ENCODE data around the gene EIF4A3.
A peak's percentile ranks its signal among the peaks of the same experiment; 100 is the strongest.
"Not testable (repeated sequence)": the region's sequence is repeated elsewhere in the genome, so short reads cannot be mapped to it uniquely, and the experiment has no call there.

EIF4A3 gene

DNA sequence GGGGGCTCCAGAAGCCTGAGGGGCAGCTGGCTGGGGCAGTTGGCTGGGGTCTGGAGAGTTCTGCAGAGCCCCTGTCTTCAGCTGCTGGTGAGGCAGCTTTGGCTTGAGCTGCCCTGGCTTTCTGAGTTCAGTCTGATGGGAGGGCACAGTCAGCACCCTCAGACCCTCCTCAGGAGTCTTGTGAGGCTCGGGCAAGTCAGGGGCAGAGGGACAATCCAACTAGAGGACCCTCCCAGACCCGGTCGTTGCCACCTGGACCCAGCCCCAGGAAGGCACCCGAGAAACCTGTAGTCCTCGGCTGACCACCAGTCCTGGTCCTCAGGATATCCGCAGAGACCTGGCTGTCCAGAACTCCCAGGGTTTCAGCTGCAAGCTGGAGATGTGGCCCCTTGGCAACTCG, 24.8 kb upstream of the EIF4A3 start:
- DNase-seq (ENCODE audit: low read depth): no peak

DNA sequence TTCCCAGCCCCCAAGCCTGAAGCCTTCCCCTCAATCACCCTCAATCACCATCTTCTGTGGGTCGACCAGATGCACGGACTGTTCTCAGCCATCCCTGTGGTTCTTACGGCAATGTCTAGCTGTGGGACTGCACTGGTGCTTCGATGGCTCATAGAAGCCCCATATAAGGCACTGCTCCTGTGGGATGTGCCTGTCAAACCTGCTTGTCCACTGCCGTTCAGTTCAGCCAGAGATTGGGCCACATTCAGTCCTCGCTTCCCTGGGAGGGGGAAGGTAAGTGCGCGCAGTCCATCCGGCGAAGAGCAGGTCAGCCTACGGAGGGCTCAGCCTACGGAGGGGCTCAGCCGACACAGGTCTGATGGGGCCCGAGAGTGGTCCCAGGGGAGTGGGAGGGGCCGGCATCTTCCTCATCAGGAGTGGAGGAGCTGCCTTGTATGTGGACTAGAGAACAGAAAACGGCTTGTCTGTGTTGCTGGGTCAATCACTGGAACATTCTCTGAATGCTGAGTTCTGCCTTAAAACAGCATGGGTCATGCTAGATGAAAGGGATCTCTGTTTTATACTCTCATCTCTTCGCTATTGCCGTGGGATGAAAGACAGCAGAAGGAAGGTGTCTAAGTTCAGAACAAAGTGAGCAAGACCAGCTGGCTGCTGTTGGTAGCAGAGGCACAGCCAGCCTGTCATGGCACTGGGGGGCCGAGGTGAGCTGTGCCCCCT, 23.0 kb upstream of the EIF4A3 start, which contains the start of gene CARD14:
CARD14 (plus strand) TSS at position 247 of the 717 bp plus-strand sequence. CDS start 11,409 bp downstream, outside the sequence.
- no peak for DNase-seq (ENCODE audit: low read depth)

DNA sequence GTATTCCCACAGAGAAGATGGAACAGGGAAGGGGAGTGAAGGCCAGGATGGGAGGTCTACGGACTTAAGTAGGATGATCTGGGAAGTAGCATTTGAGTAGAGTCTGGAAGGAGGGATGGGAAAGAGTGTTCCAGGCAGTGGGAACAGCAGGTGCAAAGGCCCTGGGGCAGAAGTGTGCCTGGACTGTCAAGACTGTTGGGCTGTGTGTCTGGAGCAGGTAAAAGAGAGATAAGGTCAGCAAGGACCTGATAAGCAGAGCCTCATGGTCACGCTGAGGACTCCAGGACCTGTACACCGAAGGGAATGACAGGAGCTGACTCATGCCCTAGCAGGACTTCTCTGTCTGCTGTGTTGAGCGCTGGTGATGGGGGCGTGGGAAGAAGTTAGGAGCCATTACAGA, 22.2 kb upstream of the EIF4A3 start:
- no peak for DNase-seq (ENCODE audit: low read depth)

DNA sequence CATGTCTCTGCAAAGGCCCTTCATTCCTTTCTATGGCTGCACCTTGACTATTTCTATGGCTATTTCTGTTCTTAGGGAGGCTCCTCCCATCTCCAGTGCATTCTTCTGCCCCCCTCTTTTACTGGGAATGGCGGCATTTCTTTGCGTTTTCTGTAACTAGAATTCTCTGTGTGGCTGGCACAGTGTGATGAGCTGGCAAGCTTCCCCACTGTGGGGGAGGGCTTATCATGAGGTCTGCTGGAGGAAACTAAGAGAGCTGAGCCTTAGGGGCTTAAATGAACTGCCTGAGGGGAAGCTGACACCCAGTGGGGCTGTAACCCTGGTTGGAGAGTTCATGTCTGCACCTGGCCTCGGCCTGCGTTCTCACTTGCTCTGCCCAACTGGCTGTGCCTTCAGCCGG, 21.4 kb upstream of the EIF4A3 start:
- no peak for DNase-seq (ENCODE audit: low read depth)

DNA sequence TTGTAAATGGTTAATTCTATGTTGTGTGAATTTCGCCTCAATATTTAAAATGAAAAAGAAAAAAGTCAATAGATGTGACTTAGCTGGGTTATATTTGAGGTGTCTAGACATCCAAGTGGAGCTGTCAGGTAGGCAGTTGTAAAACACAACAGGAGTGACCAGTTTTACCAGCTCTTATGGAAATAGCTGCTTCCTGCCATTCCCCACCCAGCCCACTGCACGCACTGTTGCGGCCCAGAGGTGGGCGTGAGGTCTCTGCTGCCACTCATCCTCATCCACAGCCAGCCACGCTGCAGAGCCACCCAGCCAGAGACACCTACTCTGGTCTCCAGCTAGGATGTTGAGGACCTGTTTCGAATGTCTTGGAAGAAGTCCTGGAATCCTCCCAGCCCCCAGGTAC, 19.5 kb upstream of the EIF4A3 start:
- DNase-seq (ENCODE audit: low read depth): no peak

DNA sequence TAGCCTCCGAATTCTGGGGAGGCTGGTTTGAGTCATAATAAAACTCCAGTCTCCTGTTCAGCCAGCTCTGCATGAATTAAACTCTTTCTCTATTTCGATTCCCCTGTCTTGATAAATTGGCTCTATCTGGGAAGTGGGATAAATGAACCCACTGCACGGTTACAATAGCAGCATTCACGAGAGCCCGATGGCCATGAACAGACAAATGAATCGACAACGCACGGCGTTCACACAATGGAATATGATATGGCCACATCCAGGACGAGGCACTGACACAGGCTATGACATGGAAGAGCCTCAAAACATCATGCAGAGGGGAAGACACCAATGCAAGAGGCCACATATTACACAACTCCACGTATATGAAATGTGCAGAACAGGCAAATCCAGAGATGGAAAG, 17.3 kb upstream of the EIF4A3 start:
- no peak for DNase-seq (ENCODE audit: low read depth)

DNA sequence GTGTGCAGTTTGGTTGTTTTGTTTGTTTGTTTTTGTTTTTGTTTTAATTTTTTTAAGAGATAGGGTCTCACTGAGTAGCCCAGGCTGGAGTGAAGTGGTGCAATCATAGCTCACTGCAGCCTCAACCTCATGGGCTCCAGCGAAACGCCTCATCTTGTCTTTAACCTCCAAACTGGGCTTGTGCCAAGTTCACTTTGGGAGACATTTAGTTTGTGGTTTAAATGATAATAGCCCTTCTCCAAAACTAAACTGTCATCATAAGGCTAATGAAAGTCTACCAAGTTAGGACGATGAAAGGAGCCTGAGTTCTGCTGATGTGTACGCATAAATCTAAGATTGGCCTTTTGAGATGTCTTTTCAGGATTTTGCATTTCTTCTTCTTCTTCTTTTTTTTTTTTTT, 16.4 kb upstream of the EIF4A3 start:
- DNase-seq (ENCODE audit: low read depth): no peak

DNA sequence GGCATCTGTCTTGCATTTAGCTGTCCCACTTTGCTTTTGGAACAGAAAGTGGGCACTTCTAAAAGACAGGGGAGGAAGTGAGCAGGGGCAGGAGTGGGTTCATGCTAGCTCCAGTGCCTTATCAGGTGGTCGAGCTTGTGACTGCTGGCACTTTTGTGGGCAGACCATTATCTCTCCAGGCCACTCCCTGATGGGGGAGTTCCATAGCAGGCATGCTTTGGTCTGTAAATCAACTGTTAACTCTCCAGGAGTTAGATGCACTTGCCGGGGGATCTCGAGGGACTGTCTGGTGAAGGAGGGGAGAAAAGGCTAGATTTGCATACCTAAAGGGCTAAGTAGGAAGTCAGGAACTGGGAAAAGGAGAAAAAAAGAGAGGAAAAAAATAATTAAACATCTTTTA, 13.6 kb upstream of the EIF4A3 start:
- no peak for DNase-seq (ENCODE audit: low read depth)

DNA sequence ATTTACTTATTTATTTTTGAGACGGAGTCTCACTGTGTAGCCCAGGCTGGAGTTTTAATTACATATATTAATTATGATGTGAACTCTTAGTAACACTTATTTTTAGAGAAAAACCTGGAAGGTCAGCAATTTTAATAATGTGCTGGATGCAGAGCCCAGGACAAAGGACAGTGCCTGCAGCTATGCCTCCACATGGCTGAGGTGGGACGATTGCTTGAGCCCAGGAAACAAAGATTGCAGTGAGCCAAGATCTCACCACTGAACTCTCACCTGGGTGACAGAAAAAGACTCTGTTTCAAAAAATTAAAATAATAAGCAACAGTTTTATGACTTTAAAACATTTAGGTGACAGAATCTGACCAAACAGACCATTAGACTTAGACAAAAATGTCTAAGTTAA, 11.9 kb upstream of the EIF4A3 start:
- DNase-seq (ENCODE audit: low read depth): no peak

DNA sequence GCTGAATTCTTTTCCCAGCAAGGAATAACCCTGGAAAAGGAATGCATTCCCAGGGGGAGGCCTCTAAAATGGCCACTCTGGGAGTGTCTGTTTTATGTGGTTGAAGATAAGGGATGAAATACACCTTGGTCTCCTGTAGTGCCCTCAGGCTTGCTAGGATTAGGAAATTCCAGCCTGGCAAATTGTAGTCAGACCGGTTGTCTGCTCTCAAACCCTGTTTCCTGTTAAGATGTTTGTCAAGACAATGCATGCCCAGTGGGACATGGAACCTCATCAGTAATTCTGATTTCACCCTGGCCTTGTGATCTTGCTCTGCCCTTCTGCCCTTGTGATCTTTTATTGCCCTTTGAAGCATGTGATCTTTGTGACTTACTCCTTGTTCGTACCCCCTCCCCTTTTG, 8.7 kb upstream of the EIF4A3 start:
- DNase-seq (ENCODE audit: low read depth): not testable (repeated sequence)

DNA sequence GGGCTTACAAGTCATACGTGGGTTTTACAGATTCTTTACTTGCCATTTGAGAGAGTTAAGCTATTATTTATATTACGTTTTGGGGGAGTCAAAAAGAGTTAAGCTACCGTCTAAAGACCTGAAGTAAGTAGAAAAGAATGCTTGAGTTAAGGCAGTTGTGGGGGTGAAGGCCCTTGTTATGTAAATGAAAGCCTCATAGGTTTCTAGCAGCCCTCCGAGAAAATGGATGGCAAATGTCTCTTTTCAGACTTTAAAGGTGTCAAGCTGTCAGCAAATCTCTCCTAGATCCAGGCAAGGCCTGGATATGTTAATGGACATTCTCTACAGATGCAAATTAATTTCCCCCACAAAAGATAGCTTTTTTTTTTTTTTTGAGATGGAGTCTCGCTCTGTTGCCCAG, 7.2 kb upstream of the EIF4A3 start:
- no peak for DNase-seq (ENCODE audit: low read depth)

DNA sequence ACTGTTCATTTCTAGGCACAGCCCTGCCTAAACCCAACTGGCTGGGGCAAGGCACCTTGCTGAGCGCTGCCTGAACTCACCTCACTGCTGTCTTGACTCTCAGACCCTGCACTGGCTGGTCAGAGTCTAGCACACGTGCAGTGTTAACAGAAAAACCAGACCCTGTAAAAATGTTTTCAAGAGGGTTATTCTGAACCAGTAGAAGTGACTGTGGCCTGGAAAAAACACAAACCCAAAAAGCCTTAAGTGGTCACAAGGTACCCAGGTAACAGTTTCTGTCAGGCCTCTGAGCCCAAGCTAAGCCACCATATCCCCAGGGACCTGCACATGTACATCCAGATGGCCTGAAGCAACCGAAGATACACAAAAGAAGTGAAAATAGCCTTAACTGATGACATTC, 6.1 kb upstream of the EIF4A3 start:
- DNase-seq (ENCODE audit: low read depth): no peak

DNA sequence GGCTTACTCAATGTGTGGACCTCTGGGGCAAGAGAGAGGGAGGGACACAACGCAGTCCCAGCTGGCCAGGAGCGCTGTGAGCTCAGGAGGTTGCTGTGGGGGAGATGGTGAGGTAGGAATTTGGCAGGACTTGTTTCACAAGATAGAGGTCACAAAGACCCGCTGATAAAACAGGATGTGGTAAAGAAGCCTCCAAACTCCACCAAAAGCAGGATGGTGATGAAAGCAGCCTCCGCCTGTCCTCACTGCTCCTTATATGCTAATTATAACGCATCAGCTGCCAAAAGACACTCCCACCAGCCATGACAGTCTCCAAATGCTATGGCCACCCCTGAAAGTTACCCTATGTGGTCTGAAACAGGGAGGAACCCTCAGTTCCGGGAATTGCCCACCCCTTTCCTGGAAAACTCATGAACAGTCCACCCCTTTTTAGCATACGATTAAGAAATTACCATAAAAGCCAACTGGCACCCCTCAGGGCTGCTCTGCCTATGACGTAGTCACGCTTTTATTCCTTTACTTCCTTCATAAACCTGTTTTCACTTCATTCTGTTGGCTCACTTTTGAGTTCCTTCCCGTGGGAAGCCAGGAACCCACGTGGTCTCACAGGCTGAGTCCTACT, 5.3 kb upstream of the EIF4A3 start:
- DNase-seq (ENCODE audit: low read depth): peak; percentile 34

DNA sequence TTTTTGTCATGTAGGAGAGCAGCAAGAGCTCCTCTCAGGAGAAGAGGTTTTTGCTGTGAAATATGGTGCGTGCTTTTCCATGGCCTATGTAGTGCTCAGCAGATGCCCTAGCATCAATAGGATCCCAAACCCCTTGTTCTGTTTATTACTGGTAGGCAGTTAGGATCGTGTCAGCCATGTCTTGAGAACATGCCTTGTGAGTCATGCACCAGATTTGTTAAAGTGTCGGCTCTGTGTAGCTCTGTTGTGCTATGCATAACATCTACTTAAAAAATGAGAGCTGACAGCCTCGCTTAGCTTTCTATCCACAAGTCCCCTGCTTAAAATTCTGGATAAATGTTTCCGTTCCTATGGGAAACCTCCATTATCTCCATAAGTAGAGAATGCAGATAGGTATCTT, 4.4 kb upstream of the EIF4A3 start:
- DNase-seq (ENCODE audit: low read depth): peak; percentile 62

DNA sequence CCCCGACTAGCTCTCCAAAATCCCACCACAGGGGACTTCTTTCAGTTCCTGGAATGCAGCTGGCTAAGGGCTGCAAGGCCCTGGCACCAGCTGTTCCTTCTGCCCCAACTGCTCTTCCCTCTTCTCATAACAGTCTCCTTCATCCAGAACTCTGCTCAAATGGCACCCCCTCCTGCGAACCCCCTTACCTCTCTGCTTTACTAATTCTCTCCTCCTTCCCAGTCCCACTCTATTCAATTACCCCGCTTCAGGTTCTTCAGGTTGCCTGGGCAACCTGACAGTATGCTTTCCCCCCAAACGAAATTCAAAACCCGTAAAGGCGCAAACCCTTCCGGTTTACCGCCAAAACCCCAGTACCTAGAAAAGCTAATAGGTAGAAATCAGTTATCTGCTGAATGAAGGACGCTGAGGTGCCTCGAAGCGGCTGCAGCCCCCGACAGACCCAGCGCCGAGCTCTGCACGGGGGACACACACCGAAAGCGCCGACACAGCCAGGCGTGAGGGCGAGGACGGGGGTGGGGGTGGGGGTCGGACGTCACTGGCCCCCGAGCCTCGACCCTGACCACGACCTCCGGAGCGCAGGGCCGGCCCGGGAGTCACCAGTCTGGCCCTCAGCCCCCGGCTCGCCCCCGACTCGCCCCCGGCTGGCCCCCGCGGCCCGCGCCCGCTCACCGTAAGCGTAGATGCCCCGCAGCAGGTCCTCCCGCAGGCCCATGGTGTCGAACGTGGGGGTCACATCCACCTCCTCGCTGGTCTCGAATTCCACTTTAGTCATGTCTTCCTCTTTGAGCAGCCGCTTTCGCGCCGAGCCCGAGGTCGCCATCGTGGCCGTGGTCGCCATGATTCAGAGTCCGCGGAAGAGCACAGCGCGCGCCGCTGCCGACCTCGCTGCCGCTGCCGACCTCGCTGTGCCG, 550 bp downstream of the EIF4A3 start:
- peak; percentile 43 for DNase-seq (ENCODE audit: low read depth)

DNA sequence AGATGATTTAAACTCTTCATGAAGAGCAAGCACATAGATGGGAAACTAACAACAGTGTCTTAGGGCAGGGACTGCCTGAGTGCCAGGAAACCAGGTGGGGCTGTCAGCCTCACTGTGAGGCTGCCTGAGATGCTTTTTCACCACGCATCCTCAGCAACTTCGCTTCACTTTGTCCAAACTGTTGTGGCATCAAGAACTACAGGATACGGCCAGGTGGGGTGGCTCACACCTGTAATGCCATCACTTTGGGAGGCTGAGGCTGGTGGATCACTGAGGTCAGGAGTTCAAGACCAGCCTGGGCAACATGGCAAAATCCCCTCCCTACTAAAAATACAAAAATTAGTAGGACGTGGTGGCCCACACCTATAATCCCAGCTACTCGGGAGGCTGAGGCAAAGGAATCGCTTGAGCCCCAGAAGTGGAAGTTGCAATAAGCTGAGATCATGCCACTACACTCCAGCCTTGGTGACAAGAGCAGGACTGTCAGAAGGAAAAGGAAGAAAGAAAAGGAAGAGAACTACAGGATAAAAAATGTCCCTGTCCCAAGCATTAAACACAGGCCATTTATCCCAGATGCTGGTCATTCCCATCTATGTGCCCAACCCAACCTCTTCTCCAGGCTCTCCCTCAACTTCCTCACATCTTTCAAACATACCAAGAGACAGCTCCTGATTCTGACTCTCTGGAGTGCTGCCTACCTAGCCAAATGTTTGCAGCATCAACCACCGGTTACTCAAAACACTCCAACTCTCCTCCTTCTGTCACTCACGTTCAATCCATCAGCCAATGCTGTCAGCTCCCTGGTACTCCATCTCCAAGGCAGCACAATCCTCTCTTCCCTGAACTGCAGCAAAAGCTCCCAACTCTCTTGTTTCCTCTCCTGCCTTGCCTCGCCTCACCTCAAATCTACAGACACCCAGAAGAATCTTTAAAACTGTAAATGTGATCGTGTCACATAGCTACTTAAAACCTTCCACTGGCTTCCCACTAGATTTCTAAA, 1.6 kb downstream of the EIF4A3 start:
- DNase-seq (ENCODE audit: low read depth): peak; percentile 20

DNA sequence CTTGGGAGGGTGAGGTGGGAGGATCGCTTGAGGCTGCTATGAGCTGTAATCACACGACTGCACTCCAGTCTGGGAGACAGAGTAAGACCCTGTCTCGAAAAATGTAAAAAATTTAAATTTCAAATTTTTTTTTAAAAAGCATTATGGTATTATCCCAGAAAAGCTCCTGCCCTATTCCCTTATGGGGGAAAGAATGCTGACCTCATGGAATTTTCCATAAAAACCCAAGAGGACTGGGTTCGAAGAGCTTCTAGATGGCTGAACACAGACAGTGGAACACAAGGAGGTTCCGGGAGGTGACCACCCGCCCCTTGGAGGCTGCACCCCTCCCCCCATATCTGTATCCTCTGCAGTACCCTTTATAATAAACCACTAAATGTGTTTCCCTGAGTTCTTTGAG, 4.0 kb downstream of the EIF4A3 start:
- no peak for DNase-seq (ENCODE audit: low read depth)

DNA sequence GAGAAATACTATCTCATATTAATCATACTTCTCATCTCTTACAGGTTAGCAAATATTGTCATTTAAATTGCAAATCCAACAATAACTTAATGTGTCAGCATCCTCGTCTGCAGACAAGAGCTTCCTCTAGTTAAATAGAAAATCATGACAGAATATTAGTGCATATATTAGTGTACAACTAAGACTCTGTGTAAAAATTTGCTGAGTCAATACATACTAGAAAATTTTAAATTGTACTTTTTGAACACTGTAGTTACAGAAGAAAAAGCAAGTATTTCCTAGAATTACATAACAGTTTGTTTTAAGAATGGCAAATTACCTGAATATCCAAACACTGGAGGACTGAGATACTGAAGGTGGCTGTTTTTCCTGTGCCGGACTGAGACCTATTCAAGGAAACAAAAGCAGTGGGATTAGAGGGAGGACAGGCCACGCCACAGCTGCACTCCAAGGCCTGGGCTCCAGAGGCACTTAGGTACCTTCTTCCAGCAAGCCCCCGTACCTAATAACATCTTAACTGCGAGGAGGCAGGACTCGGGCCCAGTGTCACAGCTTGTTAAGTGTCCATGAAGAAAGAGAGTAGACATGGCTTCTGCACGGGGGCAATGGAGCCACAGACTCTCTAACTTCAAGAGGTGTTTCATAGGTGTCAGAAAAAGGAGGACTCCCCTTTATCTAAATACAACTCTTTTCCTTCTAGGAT, 5.3 kb downstream of the EIF4A3 start:
- DNase-seq (ENCODE audit: low read depth): no peak

DNA sequence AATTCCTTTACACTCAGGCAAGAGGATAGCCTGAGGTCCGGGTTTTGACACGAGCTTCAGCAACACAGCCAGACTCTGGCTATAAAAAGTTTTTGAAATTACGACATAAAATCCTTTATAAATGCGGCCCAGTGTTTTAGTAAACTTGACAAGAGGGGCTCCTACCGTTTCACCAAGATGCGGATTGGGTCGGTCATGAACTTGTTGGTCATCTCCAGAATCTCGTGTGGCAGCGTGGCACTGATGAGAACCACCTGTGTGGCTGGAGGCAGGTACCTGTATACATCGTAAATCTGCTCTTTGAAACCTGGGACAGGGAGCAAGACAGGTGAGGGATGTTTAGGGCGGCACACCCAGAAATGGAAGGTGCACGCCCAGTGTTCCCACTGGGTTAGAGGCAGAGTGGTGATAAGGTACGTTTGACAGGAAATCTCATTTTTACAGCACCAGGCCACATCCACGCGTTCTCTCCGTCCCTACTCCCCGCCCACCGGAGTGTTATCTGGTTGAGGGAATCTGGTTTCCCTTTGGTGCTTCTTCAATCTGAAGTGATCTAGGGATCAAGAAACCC, 8.0 kb downstream of the EIF4A3 start:
- DNase-seq (ENCODE audit: low read depth): no peak

DNA sequence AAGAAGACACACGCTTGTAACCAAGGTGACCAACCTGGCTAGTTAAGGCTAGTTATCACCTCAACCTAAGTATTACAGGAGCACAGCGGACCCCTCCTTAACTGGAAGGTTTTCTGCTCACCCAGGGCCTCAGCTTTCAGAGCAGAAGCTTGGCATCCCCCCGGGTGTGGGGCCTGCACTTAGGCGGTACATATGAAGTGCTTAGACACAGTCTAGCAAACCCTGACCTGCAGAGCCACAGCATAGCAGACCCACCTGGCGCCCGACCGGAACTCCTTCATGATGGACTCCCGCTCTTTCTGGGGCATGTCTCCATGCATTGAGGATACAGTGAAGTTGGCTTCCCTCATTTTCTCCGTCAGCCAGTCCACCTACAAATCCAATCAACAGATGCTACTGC, 9.8 kb downstream of the EIF4A3 start:
- DNase-seq (ENCODE audit: low read depth): no peak

DNA sequence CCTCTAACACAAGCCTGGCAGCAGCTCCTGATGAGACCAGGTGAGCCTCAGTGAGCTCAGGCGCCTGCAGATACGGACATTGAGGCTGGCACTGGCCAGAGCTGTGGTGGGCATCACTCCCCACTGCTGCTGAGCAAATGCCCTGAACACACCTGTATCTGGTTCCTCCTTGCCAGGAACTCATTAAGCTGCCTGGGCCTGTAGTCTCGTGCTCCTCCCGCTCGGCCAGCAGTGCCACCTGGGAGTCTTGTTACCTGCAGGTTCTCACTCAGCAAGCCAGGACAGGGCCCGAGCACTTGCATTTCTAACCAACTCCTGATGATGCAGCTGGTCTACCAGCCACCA, 13.3 kb downstream of the EIF4A3 start:
- DNase-seq (ENCODE audit: low read depth): no peak

Data from ELR (cell line).